Neural cell (in vitro differentiated cells): ENCODE results near the gene TMED6.

ENCODE experiments used
- EP300 ChIP-seq: fragments of 450-650 bp; conservative IDR thresholded peaks from 2 replicates; pipeline ENCODE4 v1.6.1; 2014; ENCODE audit warnings: antibody characterized with exemption, mild to moderate bottlenecking, moderate library complexity; ENCODE audit not compliant: poor library complexity, severe bottlenecking
- EZH2 ChIP-seq: fragments of 200-600, 300-800 bp; shearing (Covaris generic), sonication (generic); IDR thresholded peaks from 2 replicates; pipeline ENCODE4 v1.6.1; 2014; ENCODE audit warnings: antibody characterized with exemption, low read length, borderline replicate concordance, mild to moderate bottlenecking; ENCODE audit not compliant: insufficient read depth, poor library complexity, severe bottlenecking
- POLR2AphosphoS5 ChIP-seq: IDR thresholded peaks from 2 replicates; pipeline ENCODE4 v1.6.1; 2012
- RAD21 ChIP-seq: fragments of 450-650 bp; conservative IDR thresholded peaks from 2 replicates; pipeline ENCODE4 v1.6.1; 2014; ENCODE audit warnings: antibody characterized with exemption, mild to moderate bottlenecking, moderate library complexity
- SMC3 ChIP-seq: fragments of 450-650 bp; conservative IDR thresholded peaks from 2 replicates; pipeline ENCODE4 v1.6.1; 2014; ENCODE audit warnings: antibody characterized with exemption, mild to moderate bottlenecking, moderate library complexity; ENCODE audit not compliant: poor library complexity
- TAF1 ChIP-seq: IDR thresholded peaks from 2 replicates; pipeline ENCODE4 v1.6.1; 2012; ENCODE audit warnings: low read depth
- TF ChIP-seq, protein P1 (sequence below): fragments of 450-650 bp; IDR thresholded peaks from 2 replicates; pipeline ENCODE4 v1.5.1; 2014; ENCODE audit warnings: antibody characterized with exemption, mild to moderate bottlenecking, moderate library complexity; ENCODE audit not compliant: poor library complexity, severe bottlenecking

DNA sequence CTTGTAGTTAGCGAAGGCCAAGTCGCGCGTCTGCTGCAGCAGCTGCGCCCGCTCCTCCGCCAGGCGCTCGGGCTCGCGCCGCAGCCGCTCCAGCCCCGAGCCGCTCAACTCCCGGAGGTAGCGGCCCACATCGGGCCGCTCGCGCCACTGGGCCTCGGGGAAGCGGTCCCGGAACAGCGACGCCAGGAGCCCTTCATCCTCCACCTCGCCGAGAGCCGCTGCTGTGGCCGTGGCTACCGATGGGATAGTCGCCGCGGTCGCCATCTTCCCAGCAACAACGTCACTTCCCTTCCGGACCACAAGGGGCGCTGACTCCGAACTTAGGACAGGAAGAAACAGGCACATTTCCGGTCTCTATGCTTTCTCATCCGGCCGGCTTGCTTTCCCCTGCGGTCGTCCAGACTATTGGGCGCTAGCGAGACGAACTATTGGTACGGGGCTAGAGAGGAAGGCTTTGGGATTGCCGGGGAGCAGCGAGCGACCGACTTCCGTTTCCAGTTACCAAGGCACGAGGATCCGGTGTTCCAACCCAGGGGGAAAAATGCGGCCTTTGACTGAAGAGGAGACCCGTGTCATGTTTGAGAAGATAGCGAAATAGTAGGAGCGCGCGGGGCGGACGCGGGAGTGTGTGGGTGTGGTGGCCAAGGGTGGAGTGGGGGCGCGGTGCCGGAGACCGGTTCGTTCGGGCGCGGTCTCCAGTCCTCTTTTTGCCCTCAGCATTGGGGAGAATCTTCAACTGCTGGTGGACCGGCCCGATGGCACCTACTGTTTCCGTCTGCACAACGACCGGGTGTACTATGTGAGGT lies 12.1 kb downstream of the TMED6 start, which contains the start of the genes COG8 and NIP7:
- peak; percentile 98 for TF ChIP-seq POLR2AphosphoS5
- TF ChIP-seq SMC3: peak; percentile 45
- TF ChIP-seq, protein P1, sequence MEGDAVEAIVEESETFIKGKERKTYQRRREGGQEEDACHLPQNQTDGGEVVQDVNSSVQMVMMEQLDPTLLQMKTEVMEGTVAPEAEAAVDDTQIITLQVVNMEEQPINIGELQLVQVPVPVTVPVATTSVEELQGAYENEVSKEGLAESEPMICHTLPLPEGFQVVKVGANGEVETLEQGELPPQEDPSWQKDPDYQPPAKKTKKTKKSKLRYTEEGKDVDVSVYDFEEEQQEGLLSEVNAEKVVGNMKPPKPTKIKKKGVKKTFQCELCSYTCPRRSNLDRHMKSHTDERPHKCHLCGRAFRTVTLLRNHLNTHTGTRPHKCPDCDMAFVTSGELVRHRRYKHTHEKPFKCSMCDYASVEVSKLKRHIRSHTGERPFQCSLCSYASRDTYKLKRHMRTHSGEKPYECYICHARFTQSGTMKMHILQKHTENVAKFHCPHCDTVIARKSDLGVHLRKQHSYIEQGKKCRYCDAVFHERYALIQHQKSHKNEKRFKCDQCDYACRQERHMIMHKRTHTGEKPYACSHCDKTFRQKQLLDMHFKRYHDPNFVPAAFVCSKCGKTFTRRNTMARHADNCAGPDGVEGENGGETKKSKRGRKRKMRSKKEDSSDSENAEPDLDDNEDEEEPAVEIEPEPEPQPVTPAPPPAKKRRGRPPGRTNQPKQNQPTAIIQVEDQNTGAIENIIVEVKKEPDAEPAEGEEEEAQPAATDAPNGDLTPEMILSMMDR: peak; percentile 98
- no peak for TF ChIP-seq EZH2
- no peak for TF ChIP-seq RAD21
- TF ChIP-seq TAF1: peak; percentile 94
- TF ChIP-seq EP300: peak; percentile 11
